HepG2 (cell line): Measurements from ENCODE around the gene PTPRH. TPM values are rescaled to one million over a fixed set of nuclear protein-coding genes. Genes with fewer than 3 reads are reported as not detected.

Experiments used
- HNF4G ChIP-seq, 2 experiments: sonication (generic) in 1 of 2; formaldehyde crosslinking in 1 of 2; IDR thresholded peaks; 2 replicates each; pipeline versions ENCODE4 v1.4.0 to v1.6.1; 2011 to 2020; ENCODE audit warnings: borderline replicate concordance in 2 of 2, low read depth in 2 of 2, mild to moderate bottlenecking in 2 of 2, low read length in 1 of 2, missing genetic modification reagents in 1 of 2, moderate library complexity in 1 of 2
- KDM5B ChIP-seq: sonication (generic); formaldehyde crosslinking; IDR thresholded peaks from 2 replicates; pipeline ENCODE4 v1.4.0; 2020; ENCODE audit warnings: missing genetic modification reagents, mild to moderate bottlenecking, borderline replicate concordance
- MZF1 ChIP-seq: sonication (generic); formaldehyde crosslinking; IDR thresholded peaks from 2 replicates; pipeline ENCODE4 v1.8.1; 2023; ENCODE audit warnings: mild to moderate bottlenecking, missing genetic modification reagents, borderline replicate concordance
- NR2F2 ChIP-seq: IDR thresholded peaks from 2 replicates; pipeline ENCODE4 v1.6.1; 2012; ENCODE audit warnings: low read depth, inconsistent platforms, borderline replicate concordance
- POLR2A ChIP-seq, 2 experiments: IDR thresholded peaks; 2 replicates each; pipeline ENCODE4 v1.6.1; 2011; ENCODE audit warnings: low read depth in 2 of 2, low read length in 2 of 2, mild to moderate bottlenecking in 1 of 2, moderate library complexity in 1 of 2; ENCODE audit not compliant: insufficient read depth in 1 of 2
- SRF ChIP-seq: IDR thresholded peaks from 2 replicates; pipeline ENCODE4 v1.6.1; 2011; ENCODE audit warnings: mild to moderate bottlenecking, low read depth, low read length, moderate library complexity
- TFE3 ChIP-seq: IDR thresholded peaks from 2 replicates; pipeline ENCODE4 v1.6.1; 2016
- ZNF407 ChIP-seq: sonication (generic); formaldehyde crosslinking; IDR thresholded peaks from one replicate; pipeline ENCODE4 v1.5.1; 2020; ENCODE audit warnings: mild to moderate bottlenecking, missing genetic modification reagents; ENCODE audit errors: not compliant biosample characterization
- ZNF484 ChIP-seq: sonication (generic); formaldehyde crosslinking; IDR thresholded peaks from 2 replicates; pipeline ENCODE4 v1.5.1; 2020; ENCODE audit warnings: mild to moderate bottlenecking, low read depth, missing genetic modification reagents, borderline replicate concordance
- ZNF703 ChIP-seq: sonication (generic); formaldehyde crosslinking; IDR thresholded peaks from 2 replicates; pipeline ENCODE4 v1.5.1; 2020; ENCODE audit warnings: missing genetic modification reagents, mild to moderate bottlenecking, moderate library complexity, borderline replicate concordance
- ZNF816 ChIP-seq: sonication (generic); formaldehyde crosslinking; IDR thresholded peaks from 2 replicates; pipeline ENCODE4 v1.8.0; 2022; ENCODE audit warnings: missing genetic modification reagents, mild to moderate bottlenecking, borderline replicate concordance
- ZNF878 ChIP-seq: sonication (generic); formaldehyde crosslinking; IDR thresholded peaks from 2 replicates; pipeline ENCODE4 v1.8.1; 2023; ENCODE audit warnings: mild to moderate bottlenecking, missing genetic modification reagents, moderate library complexity
- ZSCAN12 ChIP-seq: sonication (generic); formaldehyde crosslinking; IDR thresholded peaks from 2 replicates; pipeline ENCODE4 v1.9.0; 2021; ENCODE audit warnings: mild to moderate bottlenecking, missing genetic modification reagents
- polyA plus RNA-seq, 8 experiments: library from polyadenylated mRNA; depleted of rRNA in 3 of 8; stranded (reverse) in 7 of 8; unstranded in 1 of 8; fragments of >200 nt; fragmentation: Illumina TruSeq in 4 of 8; extraction: Trizol in 4 of 8; gene quantifications; 2 replicates each; pipeline versions ENCODE4 v1.2.1 to v1.2.3, GENCODE V29; 2011 to 2016; ENCODE audit warnings: low read depth in 4 of 8, missing spikeins in 1 of 8, mixed read lengths in 1 of 8; ENCODE audit not compliant: insufficient read depth in 1 of 8
- total RNA-seq, 5 experiments: library from RNA; depleted of rRNA; stranded (reverse); fragments of >200 nt; fragmentation: Illumina TruSeq; extraction: Trizol; gene quantifications; 2 replicates each; pipeline ENCODE4 v1.2.3, GENCODE V29; 2016; ENCODE audit warnings: low read depth in 1 of 5
- TF ChIP-seq, protein P1 (sequence below): sonication (generic); formaldehyde crosslinking; IDR thresholded peaks from 2 replicates; pipeline ENCODE4 v1.5.1; 2020; ENCODE audit warnings: missing genetic modification reagents, mild to moderate bottlenecking, borderline replicate concordance

Gene PTPRH
- total and polyA plus RNA-seq, 2 of the 13 experiments (the other 11 are each of a cell fraction or from before 2014, with no cell fraction given): 14.7 to 125 TPM

- no peak for TF ChIP-seq ZNF407 (CRISPR knock-in tag)
- no peak; the same call in 1 of the 2 replicates for TF ChIP-seq ZNF484 (CRISPR knock-in tag)
- TF ChIP-seq TFE3 (CRISPR knock-in tag): peak; percentile 81
- 0 out of 2 replicates have a peak, but pooled peaks have one; percentile 24 for TF ChIP-seq SRF
- peak; percentile 85 for TF ChIP-seq ZNF878 (CRISPR knock-in tag)
- TF ChIP-seq ZNF703 (CRISPR knock-in tag): no peak; the same call in none of the 2 replicates
- peak; percentile 95 for TF ChIP-seq ZSCAN12 (CRISPR knock-in tag)
- peak; percentile 69; the same call in 1 of the 2 replicates for TF ChIP-seq HNF4G (IDR thresholded peaks at IDR 0.05; ENCODE audit: borderline replicate concordance, low read depth, low read length)
- TF ChIP-seq HNF4G (CRISPR knock-in tag; IDR thresholded peaks at IDR 0.05; ENCODE audit: borderline replicate concordance, low read depth): peak; percentile 58
- peak; percentile 75; the same call in 1 of the 2 replicates for TF ChIP-seq ZNF816 (CRISPR knock-in tag)
- peak; percentile 87; the same call in 1 of the 2 replicates for TF ChIP-seq MZF1 (CRISPR knock-in tag)
- TF ChIP-seq KDM5B (CRISPR knock-in tag): peak; percentile 70; the same call in 1 of the 2 replicates
- TF ChIP-seq, protein P1, sequence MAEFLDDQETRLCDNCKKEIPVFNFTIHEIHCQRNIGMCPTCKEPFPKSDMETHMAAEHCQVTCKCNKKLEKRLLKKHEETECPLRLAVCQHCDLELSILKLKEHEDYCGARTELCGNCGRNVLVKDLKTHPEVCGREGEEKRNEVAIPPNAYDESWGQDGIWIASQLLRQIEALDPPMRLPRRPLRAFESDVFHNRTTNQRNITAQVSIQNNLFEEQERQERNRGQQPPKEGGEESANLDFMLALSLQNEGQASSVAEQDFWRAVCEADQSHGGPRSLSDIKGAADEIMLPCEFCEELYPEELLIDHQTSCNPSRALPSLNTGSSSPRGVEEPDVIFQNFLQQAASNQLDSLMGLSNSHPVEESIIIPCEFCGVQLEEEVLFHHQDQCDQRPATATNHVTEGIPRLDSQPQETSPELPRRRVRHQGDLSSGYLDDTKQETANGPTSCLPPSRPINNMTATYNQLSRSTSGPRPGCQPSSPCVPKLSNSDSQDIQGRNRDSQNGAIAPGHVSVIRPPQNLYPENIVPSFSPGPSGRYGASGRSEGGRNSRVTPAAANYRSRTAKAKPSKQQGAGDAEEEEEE (CRISPR knock-in tag): no peak
- TF ChIP-seq NR2F2: no peak; the same call in 1 of the 2 replicates
- TF ChIP-seq POLR2A (IDR thresholded peaks at IDR 0.05; ENCODE audit: insufficient read depth in 1 of 2, low read depth in 2 of 2, low read length in 2 of 2): peak; percentile 50 to 61
Observed at GRCh38 chr19:55216461-55217198, 7.3 kb upstream of the PTPRH start (continued).
